A549 (cell line): ENCODE measurements around the gene SUSD3. TPM values are rescaled to one million over a fixed set of nuclear protein-coding genes. Genes with fewer than 3 reads are reported as not detected.
A peak's percentile ranks its signal among the peaks of the same experiment; 100 is the strongest.

Source experiments
- ATAC-seq, 2 experiments: fragments of 200-7000 bp in 1 of 2; fragments of >200 bp in 1 of 2; cut with Nextera tagmentation in 1 of 2; cut with Tn5 transposase in 1 of 2; 3 replicates each; pipeline versions ENCODE4 v1.8.0 to v1.9.1; 2018 to 2020; ENCODE audit warnings: mild to moderate bottlenecking in 1 of 2, moderate library complexity in 1 of 2
- CTCF ChIA-PET: fragments of 300-600 bp; sonication (Branson Sonifier 250); formaldehyde crosslinking; extraction: SDS; loops from one replicate; lab custom pipeline; 2021; ENCODE audit warnings: antibody characterized with exemption, inconsistent platforms; lab: Yijun Ruan, JAX
- POLR2A ChIA-PET: fragments of 350-600 bp; formaldehyde crosslinking; extraction: SDS; loops from one replicate; lab custom pipeline; 2021; ENCODE audit warnings: antibody characterized with exemption, inconsistent platforms; lab: Yijun Ruan, JAX
- DNase-seq, 2 experiments: peaks; one replicate each; pipeline versions ENCODE4 v3.0.0 to v3.0.0-alpha.2; 2011 to 2016; ENCODE audit warnings: low read depth in 1 of 2, low spot score in 1 of 2
- FAIRE-seq: peaks from 2 replicates; lab custom pipeline; 2011; peaks lifted over from hg19 to GRCh38; lab: Jason Lieb, UNC
- H3K27ac ChIP-seq, 2 experiments: fragments of >200 bp; sonication (Bioruptor Twin); formaldehyde crosslinking; 3 replicates each; pipeline ENCODE4 v1.5.1; 2016 to 2017
- H3K4me1 ChIP-seq: fragments of >200 bp; sonication (Bioruptor Twin); formaldehyde crosslinking; 3 replicates; pipeline ENCODE4 v1.6.1; 2016
- H3K4me2 ChIP-seq: fragments of >200 bp; sonication (Bioruptor Twin); formaldehyde crosslinking; 3 replicates; pipeline ENCODE4 v1.6.1; 2016
- H3K4me3 ChIP-seq: fragments of >200 bp; sonication (Bioruptor Twin); formaldehyde crosslinking; 3 replicates; pipeline ENCODE4 v1.5.1; 2016
- H3K9me3 ChIP-seq: fragments of >200 bp; sonication (Bioruptor Twin); formaldehyde crosslinking; 3 replicates; pipeline ENCODE4 v1.6.1; 2016
- BCL3 ChIP-seq: fragments of >200 bp; sonication (Bioruptor Twin); formaldehyde crosslinking; IDR thresholded peaks from 3 replicates; pipeline ENCODE4 v1.6.1; 2016
- BHLHE40 ChIP-seq: IDR thresholded peaks from 2 replicates; pipeline ENCODE4 v1.6.1; 2012; ENCODE audit warnings: low read depth, low read length, inconsistent platforms
- EHMT2 ChIP-seq: fragments of 200-600 bp; sonication (generic); IDR thresholded peaks from 2 replicates; pipeline ENCODE4 v1.6.1; 2016; ENCODE audit warnings: antibody characterized with exemption, low read depth, mild to moderate bottlenecking, moderate library complexity
- ESRRA ChIP-seq: fragments of 150-350 bp; IDR thresholded peaks from 2 replicates; pipeline ENCODE4 v1.6.1; 2014; ENCODE audit warnings: mild to moderate bottlenecking, low read length, borderline replicate concordance
- FOXS1 ChIP-seq: fragments of 250-450 bp; sonication (Bioruptor Pico); IDR thresholded peaks from 2 replicates; pipeline ENCODE4 v1.5.0; 2020; ENCODE audit warnings: mild to moderate bottlenecking, moderate library complexity
- MAFK ChIP-seq: fragments of 450-650 bp; IDR thresholded peaks from 2 replicates; pipeline ENCODE4 v1.6.1; 2014; ENCODE audit not compliant: partially characterized antibody
- MYC ChIP-seq: IDR thresholded peaks from 2 replicates; pipeline ENCODE4 v1.6.1; 2012; ENCODE audit warnings: mild to moderate bottlenecking, inconsistent platforms, low read length, improper control_type of control experiment, borderline replicate concordance
- PBX3 ChIP-seq: IDR thresholded peaks from 2 replicates; pipeline ENCODE4 v1.6.1; 2012
- POLR2A ChIP-seq: IDR thresholded peaks from 2 replicates; pipeline ENCODE4 v1.6.1; 2012; ENCODE audit warnings: mild to moderate bottlenecking, low read length
- RCOR1 ChIP-seq: fragments of 150-350 bp; IDR thresholded peaks from 2 replicates; pipeline ENCODE4 v1.6.1; 2014; ENCODE audit warnings: antibody characterized with exemption, low read length, low read depth
- TFCP2L1 ChIP-seq: fragments of 250-450 bp; sonication (Bioruptor Pico); IDR thresholded peaks from 2 replicates; pipeline ENCODE4 v1.5.0; 2021; ENCODE audit warnings: mild to moderate bottlenecking
- TP53 ChIP-seq: fragments of 250-450 bp; sonication (Bioruptor Pico); IDR thresholded peaks from 2 replicates; pipeline ENCODE4 v1.5.0; 2021; ENCODE audit warnings: mild to moderate bottlenecking, moderate library complexity
- USF2 ChIP-seq: fragments of 450-650 bp; IDR thresholded peaks from 2 replicates; pipeline ENCODE4 v1.6.1; 2014; ENCODE audit warnings: antibody characterized with exemption
- ZC3H11A ChIP-seq: fragments of 450-650 bp; IDR thresholded peaks from 2 replicates; pipeline ENCODE4 v1.6.1; 2014; ENCODE audit warnings: antibody characterized with exemption, mild to moderate bottlenecking
- ZFP36 ChIP-seq: fragments of 450-650 bp; IDR thresholded peaks from 2 replicates; pipeline ENCODE4 v1.6.1; 2014; ENCODE audit warnings: borderline replicate concordance; ENCODE audit not compliant: partially characterized antibody
- ZNF302 ChIP-seq: fragments of 250-450 bp; sonication (Bioruptor Pico); IDR thresholded peaks from 2 replicates; pipeline ENCODE4 v1.9.0; 2021; ENCODE audit warnings: inconsistent platforms, mild to moderate bottlenecking, moderate library complexity
- WGBS: methylation state at CpG from one replicate; pipeline ENCODE4 v1.1.6; 2017; ENCODE audit errors: missing lambda C conversion rate; 5-methylcytosine and 5-hydroxymethylcytosine counted together
- polyA plus RNA-seq, 4 experiments: library from polyadenylated mRNA; depleted of rRNA in 3 of 4; stranded (reverse); fragments of >200 nt; fragmentation: RNase III in 1 of 4; extraction: RNeasy Plus Mini Kit Qiagen cat#74134 plus additional on column Dnase treatment in 1 of 4; gene quantifications; 2 replicates in 3 of 4; 3 replicates in 1 of 4; pipeline ENCODE4 v1.2.3, GENCODE V29; 2011 to 2017

Gene SUSD3
- polyA plus RNA-seq, 2 of the 4 experiments (the other 2 are of a cell fraction), result 0.27 to 0.34 TPM

- WGBS, result 76% methylated on average over 8 of the region's 8 CpGs
- Histone ChIP-seq H3K4me1 (no peaks in the 10 kb centered on the region), H3K27ac (no peak overlapping the region), H3K9me3 (no peaks in the 10 kb centered on the region), H3K4me3 (no peak overlapping the region), H3K4me2 (no peak overlapping the region)
- POLR2A ChIA-PET, result no interaction called here
- TF ChIP-seq MAFK, result no peak
- TF ChIP-seq RCOR1, result no peak
- no peak for TF ChIP-seq EHMT2
- TF ChIP-seq PBX3, result no peak
- TF ChIP-seq ZFP36, result peak; percentile 28
- no peak for TF ChIP-seq ZC3H11A
- ATAC-seq, result no peak
- CTCF ChIA-PET, result interaction anchor here (2.7 kb wide), 1 partner anchor 81 kb away, joined by 5 read pairs; no protein-coding TSS in a partner anchor
- FAIRE-seq, result no peak
- no peak for DNase-seq
These were observed 25.3 kb downstream of the SUSD3 start for GRCh38 chr9:93083592-93084470.

- Histone ChIP-seq H3K4me2 (no peak overlapping the region), H3K9me3 (0 out of 3 replicates have a peak, but pooled peaks cover 2% of the 10 kb centered on the region), H3K27ac (no peak overlapping the region), H3K4me3 (no peak overlapping the region), H3K4me1 (no peaks in the 10 kb centered on the region)
- DNase-seq, result no peak
- FAIRE-seq, result no peak
- 96% methylated on average over 4 of the region's 6 CpGs for WGBS
- ChIA-PET CTCF (interaction anchor here (0.6 to 2.4 kb wide), 2 partner anchors 17 to 25 kb away, joined by 5 to 9 read pairs; no protein-coding TSS in a partner anchor), POLR2A (no interaction called here)
- TF ChIP-seq TP53 (CRISPR knock-in tag), result no peak
- TF ChIP-seq ESRRA, result no peak
- TF ChIP-seq ZFP36, result no peak
- no peak for TF ChIP-seq TFCP2L1 (CRISPR knock-in tag)
- TF ChIP-seq ZNF302, result no peak
- no peak for TF ChIP-seq POLR2A
- no peak for TF ChIP-seq ZC3H11A
- TF ChIP-seq MYC, result no peak
- no peak for TF ChIP-seq BCL3
- TF ChIP-seq BHLHE40, result no peak
- ATAC-seq, result no peak
These were observed 26.0 kb downstream of the SUSD3 start for GRCh38 chr9:93084471-93084881.

GRCh38 chr9:93085676-93086075, 27.2 kb downstream of the SUSD3 start:
- peaks cover 13% of the 10 kb centered on the region for H3K9me3 ChIP-seq
- H3K4me2 ChIP-seq, result no peak overlapping the region
- ATAC-seq (no peak), DNase-seq (peak in 1 of 2 experiments; percentile 33), FAIRE-seq (no peak)
- H3K4me1 ChIP-seq, result no peaks in the 10 kb centered on the region
- H3K4me3 ChIP-seq, result no peak overlapping the region
- H3K27ac ChIP-seq, result no peak overlapping the region
- TF ChIP-seq POLR2A (no peak), FOXS1 (CRISPR knock-in tag) (no peak), ESRRA (no peak), USF2 (no peak)
- CTCF ChIA-PET, result interaction anchor here (2.4 kb wide), 1 partner anchor 23 kb away, joined by 9 read pairs; no protein-coding TSS in a partner anchor
- 79% methylated on average over 4 of the region's 4 CpGs for WGBS
- POLR2A ChIA-PET, result no interaction called here
